Measurements from ENCODE around the gene P2RX4. TPM values are rescaled to one million over a fixed set of nuclear protein-coding genes. Genes with fewer than 3 reads are reported as not detected.
A peak's percentile ranks its signal among the peaks of the same experiment; 100 is the strongest.
"Not testable (repeated sequence)": the region's sequence is repeated elsewhere in the genome, so short reads cannot be mapped to it uniquely, and the experiment has no call there.

The P2RX4 gene
- total RNA-seq, 8 experiments from 2014 or later, result 2.2 to 19.7 (median 7.5) TPM

- WGBS, 10 experiments, result 60 to 100% (median 80%) methylated on average over 1 to 8 of the region's 17 CpGs; no CpG with 5 or more reads in 5 of the 10 experiments
- in situ Hi-C loops (cut with MboI; ENCODE audit: low pct_unique_long_range_greater_than_20kb in 2 of 9, low sequenced_read_pairs in 9 of 9, unreplicated experiment in 9 of 9), result no loop called here
- peak in 6 of 8 experiments; percentile 34 to 75 (median 53) for ATAC-seq (replicated peaks in 6 of 8)
- Histone ChIP-seq H3K27ac (no peak overlapping the region), H3K4me3 (no peak overlapping the region), H3K4me1 (replicated peaks in 1 of 2) (peaks cover 0 to 30% of the 10 kb centered on the region in 2 donors)
Measured at GRCh38 chr12:121241156-121241970, 31.4 kb downstream of the P2RX4 start.

GRCh38 chr12:121245031-121245430 lies 35.1 kb downstream of the P2RX4 start:
- H3K4me3 ChIP-seq, result no peak overlapping the region
- in situ Hi-C loops (cut with MboI; ENCODE audit: low pct_unique_long_range_greater_than_20kb in 2 of 9, low sequenced_read_pairs in 9 of 9, unreplicated experiment in 9 of 9), result no loop called here
- H3K27ac ChIP-seq, result no peak overlapping the region
- no peak for ATAC-seq (replicated peaks in 6 of 8)
- WGBS, 10 experiments, result 92 to 100% (median 100%) methylated on average over 1 to 5 of the region's 14 CpGs; no CpG with 5 or more reads in 6 of the 10 experiments
- H3K4me1 ChIP-seq (replicated peaks in 1 of 2), result peaks cover 0 to 15% of the 10 kb centered on the region in 2 donors

- no peak overlapping the region for H3K27ac ChIP-seq
- no peak for ATAC-seq (replicated peaks in 6 of 8)
- in situ Hi-C loops (cut with MboI; ENCODE audit: low pct_unique_long_range_greater_than_20kb in 2 of 9, low sequenced_read_pairs in 9 of 9, unreplicated experiment in 9 of 9), result no loop called here
- peaks cover 0 to 6% of the 10 kb centered on the region in 2 donors for H3K4me1 ChIP-seq (replicated peaks in 1 of 2)
- 80 to 100% (median 93%) methylated on average over 1 to 4 of the region's 7 CpGs; no CpG with 5 or more reads in 7 of the 10 experiments for WGBS, 10 experiments
- no peak overlapping the region for H3K4me3 ChIP-seq
Measured at GRCh38 chr12:121245951-121246350, 36.0 kb downstream of the P2RX4 start.

GRCh38 chr12:121246893-121247557 lies 37.1 kb downstream of the P2RX4 start:
- in situ Hi-C loops (cut with MboI; ENCODE audit: low pct_unique_long_range_greater_than_20kb in 2 of 9, low sequenced_read_pairs in 9 of 9, unreplicated experiment in 9 of 9), result no loop called here
- H3K4me1 ChIP-seq (replicated peaks in 1 of 2), result no peaks in the 10 kb centered on the region
- ATAC-seq (replicated peaks in 6 of 8), result peak in 3 of 8 experiments; percentile 74 to 87 (median 87)
- H3K27ac ChIP-seq, result no peak overlapping the region
- no peak overlapping the region for H3K4me3 ChIP-seq
- 60 to 100% (median 88%) methylated on average over 1 to 9 of the region's 16 CpGs; no CpG with 5 or more reads in 3 of the 10 experiments for WGBS, 10 experiments

GRCh38 chr12:121248622-121249021 lies 38.7 kb downstream of the P2RX4 start:
- 85 to 93% methylated on average over 8 to 12 of the region's 22 CpGs; no CpG with 5 or more reads in 8 of the 10 experiments for WGBS, 10 experiments
- Histone ChIP-seq H3K27ac (no peak overlapping the region), H3K4me1 (replicated peaks in 1 of 2) (no peaks in the 10 kb centered on the region), H3K4me3 (no peak overlapping the region)
- no peak for ATAC-seq (replicated peaks in 6 of 8)
- in situ Hi-C loops (cut with MboI; ENCODE audit: low pct_unique_long_range_greater_than_20kb in 2 of 9, low sequenced_read_pairs in 9 of 9, unreplicated experiment in 9 of 9), result no loop called here

- H3K27ac ChIP-seq, result no peak overlapping the region
- no peak overlapping the region for H3K4me3 ChIP-seq
- ATAC-seq (replicated peaks in 6 of 8), result no peak
- in situ Hi-C loops (cut with MboI; ENCODE audit: low pct_unique_long_range_greater_than_20kb in 2 of 9, low sequenced_read_pairs in 9 of 9, unreplicated experiment in 9 of 9), result no loop called here
- WGBS, 10 experiments, result 72 to 98% (median 88%) methylated on average over 4 to 10 of the region's 14 CpGs; no CpG with 5 or more reads in 1 of the 10 experiments
- no peaks in the 10 kb centered on the region for H3K4me1 ChIP-seq (replicated peaks in 1 of 2)
Measured at GRCh38 chr12:121250359-121250758, 40.4 kb downstream of the P2RX4 start.

GRCh38 chr12:121251838-121252237 lies 41.9 kb downstream of the P2RX4 start:
- no peak for ATAC-seq (replicated peaks in 6 of 8)
- WGBS, 10 experiments, result 0 to 100% (median 80%) methylated on average over 1 to 2 of the region's 2 CpGs; no CpG with 5 or more reads in 3 of the 10 experiments
- Histone ChIP-seq H3K4me3 (no peak overlapping the region), H3K4me1 (replicated peaks in 1 of 2) (no peaks in the 10 kb centered on the region), H3K27ac (no peak overlapping the region)
- in situ Hi-C loops (cut with MboI; ENCODE audit: low pct_unique_long_range_greater_than_20kb in 2 of 9, low sequenced_read_pairs in 9 of 9, unreplicated experiment in 9 of 9), result no loop called here

- 80 to 100% (median 93%) methylated on average over 1 to 6 of the region's 9 CpGs; no CpG with 5 or more reads in 3 of the 10 experiments for WGBS, 10 experiments
- H3K27ac ChIP-seq, result no peak overlapping the region
- H3K4me3 ChIP-seq, result no peak overlapping the region
- no peaks in the 10 kb centered on the region for H3K4me1 ChIP-seq (replicated peaks in 1 of 2)
- in situ Hi-C loops (cut with MboI; ENCODE audit: low pct_unique_long_range_greater_than_20kb in 2 of 9, low sequenced_read_pairs in 9 of 9, unreplicated experiment in 9 of 9), result no loop called here
- ATAC-seq (replicated peaks in 6 of 8), result peak in 2 of 8 experiments; percentile 12 to 53
Measured at GRCh38 chr12:121252712-121253345, 42.9 kb downstream of the P2RX4 start.

GRCh38 chr12:121253638-121254335 lies 43.9 kb downstream of the P2RX4 start:
- no peaks in the 10 kb centered on the region for H3K4me1 ChIP-seq (replicated peaks in 1 of 2)
- no peak overlapping the region for H3K27ac ChIP-seq
- ATAC-seq (replicated peaks in 6 of 8), result no peak
- in situ Hi-C loops (cut with MboI; ENCODE audit: low pct_unique_long_range_greater_than_20kb in 2 of 9, low sequenced_read_pairs in 9 of 9, unreplicated experiment in 9 of 9), result no loop called here
- WGBS, 10 experiments, result 83 to 100% (median 97%) methylated on average over 1 to 10 of the region's 15 CpGs; no CpG with 5 or more reads in 1 of the 10 experiments
- no peak overlapping the region for H3K4me3 ChIP-seq

- in situ Hi-C loops (cut with MboI; ENCODE audit: low pct_unique_long_range_greater_than_20kb in 2 of 9, low sequenced_read_pairs in 9 of 9, unreplicated experiment in 9 of 9), result no loop called here
- WGBS, 10 experiments, result 70 to 89% (median 86%) methylated on average over 1 to 7 of the region's 9 CpGs; no CpG with 5 or more reads in 6 of the 10 experiments
- no peaks in the 10 kb centered on the region for H3K4me1 ChIP-seq (replicated peaks in 1 of 2)
- no peak overlapping the region for H3K27ac ChIP-seq
- no peak overlapping the region for H3K4me3 ChIP-seq
- no peak for ATAC-seq (replicated peaks in 6 of 8)
Measured at GRCh38 chr12:121255433-121255832, 45.5 kb downstream of the P2RX4 start.

GRCh38 chr12:121257704-121258449 lies 47.9 kb downstream of the P2RX4 start:
- H3K4me3 ChIP-seq; in situ Hi-C loops (cut with MboI; ENCODE audit: low pct_unique_long_range_greater_than_20kb in 2 of 9, low sequenced_read_pairs in 9 of 9, unreplicated experiment in 9 of 9); ATAC-seq (replicated peaks in 6 of 8); H3K4me1 ChIP-seq (replicated peaks in 1 of 2); H3K27ac ChIP-seq: not testable (repeated sequence)
- WGBS, 10 experiments, result 80 to 100% (median 95%) methylated on average over 1 to 6 of the region's 8 CpGs; no CpG with 5 or more reads in 2 of the 10 experiments

- Histone ChIP-seq H3K27ac (no peak overlapping the region), H3K4me1 (replicated peaks in 1 of 2) (no peaks in the 10 kb centered on the region), H3K4me3 (no peak overlapping the region)
- in situ Hi-C loops (cut with MboI; ENCODE audit: low pct_unique_long_range_greater_than_20kb in 2 of 9, low sequenced_read_pairs in 9 of 9, unreplicated experiment in 9 of 9), result no loop called here
- ATAC-seq (replicated peaks in 6 of 8), result no peak
- WGBS, 10 experiments, result 90 to 100% (median 100%) methylated on average over 1 to 11 of the region's 11 CpGs; no CpG with 5 or more reads in 1 of the 10 experiments
Measured at GRCh38 chr12:121259074-121259473, 49.1 kb downstream of the P2RX4 start.
